NCI-H2029 treated with DMSO at 0.1 percent for 48 hours (cell line): ENCODE data around the gene ENPP6.

Source experiments
- DNase-seq: peaks from one replicate; lab custom pipeline; 2025; lab: John Stamatoyannopoulos, UW

ENPP6 gene

DNA sequence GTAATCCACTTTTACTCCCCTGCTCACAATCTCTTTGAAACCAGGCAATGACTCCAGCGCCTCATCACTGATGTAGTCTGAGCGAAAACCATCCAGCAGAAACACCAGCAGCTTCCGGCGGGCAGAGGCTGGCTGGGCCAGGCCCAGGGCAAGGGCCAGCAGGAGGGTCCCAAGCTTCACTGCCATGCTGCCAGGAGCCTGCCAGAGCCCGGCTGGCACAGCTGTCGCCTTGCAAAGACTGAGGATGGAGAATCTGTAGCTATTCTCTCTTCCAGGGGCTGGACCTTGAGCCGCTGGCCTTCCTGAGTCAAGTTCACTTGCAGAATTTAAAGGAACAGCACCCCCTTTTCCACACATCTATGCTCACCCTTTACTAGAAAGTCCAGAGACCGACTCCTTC, at the start of gene ENPP6:
ENPP6 (minus strand) TSS at position 240 of the 400 bp plus-strand sequence; CDS start at position 186, 54 bp downstream.
- DNase-seq: no peak

DNA sequence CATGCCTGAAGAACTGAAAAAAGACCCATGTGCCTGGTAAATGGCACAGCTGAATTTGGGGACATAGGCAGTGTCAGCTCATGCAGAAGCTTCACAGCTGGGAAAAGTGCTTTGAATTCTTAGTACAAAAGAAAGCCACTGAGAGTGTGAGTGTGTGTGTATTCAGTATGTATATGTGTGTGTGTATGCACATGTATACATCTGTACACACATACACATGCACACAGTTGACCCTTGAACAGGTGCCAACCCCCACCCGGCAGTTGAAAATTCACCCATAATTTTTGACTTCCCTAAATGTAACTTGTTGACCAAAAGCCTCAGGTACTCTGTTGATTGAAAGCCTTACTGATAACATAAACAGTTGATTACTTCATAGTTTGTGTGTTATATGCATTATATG, 49.5 kb upstream of the ENPP6 start:
- no peak for DNase-seq

DNA sequence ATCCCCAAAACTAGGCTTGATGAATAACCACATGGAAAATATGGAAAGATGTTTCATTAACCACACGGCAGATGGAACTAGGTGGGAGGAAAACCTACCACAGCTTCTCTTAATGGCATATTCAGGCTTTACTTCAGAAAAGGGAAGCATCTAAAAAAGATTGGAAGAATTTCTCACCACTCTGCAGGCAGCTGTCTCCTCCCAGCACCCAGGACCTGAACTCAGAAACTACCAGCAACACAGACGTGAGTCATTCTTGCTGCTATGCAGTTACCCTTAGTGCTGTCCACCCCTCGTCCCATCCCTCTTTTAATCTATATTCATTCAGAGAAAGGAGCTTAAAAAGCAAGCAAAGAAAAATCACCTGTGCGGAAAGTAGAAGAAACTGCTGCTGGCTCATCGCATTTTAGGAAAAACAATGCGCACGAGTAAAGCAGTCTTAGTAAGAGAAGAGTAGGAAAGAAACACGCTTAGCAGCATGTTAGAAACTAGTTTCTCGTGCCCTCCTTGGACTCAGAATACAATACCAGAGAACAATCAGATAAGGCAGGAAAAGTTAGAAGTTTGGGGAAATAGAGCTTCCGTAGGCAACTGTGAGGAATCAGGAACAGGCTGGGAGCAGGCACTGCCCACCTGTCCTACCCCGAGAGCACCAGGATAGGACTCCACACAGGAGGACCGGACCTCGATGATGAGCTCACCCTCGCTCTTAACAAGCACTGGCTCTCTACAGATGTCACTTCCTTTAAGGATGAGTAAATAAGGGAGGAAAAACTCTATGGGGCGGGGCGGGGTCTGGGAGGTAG, 48.1 kb upstream of the ENPP6 start:
- peak; percentile 48 for DNase-seq

DNA sequence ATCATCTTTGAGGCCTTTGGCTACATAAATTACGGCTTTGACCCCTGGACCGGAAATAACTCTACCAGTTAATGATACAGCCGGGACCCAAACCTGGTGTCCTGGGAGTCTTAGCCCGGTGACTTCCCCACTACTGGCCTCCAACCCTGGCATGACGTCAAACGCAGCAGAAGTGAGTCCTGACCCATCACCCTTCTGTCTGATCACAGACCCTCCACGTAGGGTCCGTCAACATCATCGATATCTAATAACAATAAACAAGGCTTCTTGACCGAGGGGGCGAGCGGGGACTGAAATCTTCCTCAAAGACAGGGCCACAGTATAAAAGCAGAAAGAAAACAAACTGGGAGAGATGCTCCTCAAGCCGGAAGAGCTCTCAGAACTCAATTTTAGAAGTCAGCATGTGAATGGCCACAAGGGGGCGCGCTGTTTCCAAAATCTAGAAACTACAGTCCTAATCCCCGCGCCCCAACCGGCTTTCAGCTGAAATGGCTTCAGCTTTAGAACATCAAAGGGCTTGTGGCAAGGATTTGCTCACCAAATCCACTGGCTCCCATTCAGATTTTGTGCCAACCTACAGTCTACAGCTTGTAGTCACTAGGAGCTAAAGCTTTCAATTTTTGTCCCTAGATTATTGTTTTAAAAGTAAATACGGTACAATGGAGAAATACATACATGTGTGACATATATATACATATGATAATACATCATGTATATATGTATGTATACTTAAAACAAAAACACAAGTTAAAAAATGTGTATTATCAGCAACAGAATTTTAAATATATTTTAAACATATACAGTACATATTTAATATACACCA, 46.4 kb upstream of the ENPP6 start:
- DNase-seq: peak; percentile 83

DNA sequence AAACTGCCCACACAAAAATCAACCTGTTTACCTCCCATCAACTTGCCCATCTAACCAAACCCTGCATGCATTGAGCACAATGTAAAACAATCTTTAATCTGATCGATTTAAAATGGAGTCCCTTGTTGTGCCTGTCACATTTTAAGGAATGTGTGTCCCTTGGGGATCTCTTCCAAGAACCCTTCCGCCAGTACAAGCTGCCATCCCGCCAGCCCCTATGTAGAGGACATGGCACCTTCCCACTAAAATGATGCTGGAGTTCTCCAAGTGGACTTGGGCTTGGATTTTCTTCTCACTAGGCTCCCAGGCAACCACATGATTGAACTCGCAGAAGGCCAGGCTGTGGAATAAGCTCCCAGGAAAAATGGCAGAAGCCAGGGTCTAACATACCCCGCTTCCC, 45.8 kb upstream of the ENPP6 start:
- no peak for DNase-seq

DNA sequence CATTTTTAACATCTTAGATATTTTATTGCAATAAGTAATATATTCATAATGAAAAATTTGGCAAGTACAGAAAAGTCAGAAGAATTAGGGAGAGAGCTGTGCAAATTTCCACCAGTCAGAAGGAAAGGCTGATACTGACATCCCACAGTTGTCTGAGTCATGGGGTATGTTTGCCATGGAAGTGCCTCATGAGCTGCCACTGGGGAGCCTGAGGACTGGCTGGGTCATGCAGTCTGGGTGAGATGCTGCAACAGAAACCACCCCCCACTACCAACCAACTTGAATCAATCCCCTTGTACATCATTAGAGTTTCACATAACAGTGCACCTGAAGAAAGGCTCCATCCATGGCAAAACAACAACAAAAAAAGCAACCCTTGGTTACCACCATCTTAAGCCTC, 45.2 kb upstream of the ENPP6 start:
- no peak for DNase-seq

DNA sequence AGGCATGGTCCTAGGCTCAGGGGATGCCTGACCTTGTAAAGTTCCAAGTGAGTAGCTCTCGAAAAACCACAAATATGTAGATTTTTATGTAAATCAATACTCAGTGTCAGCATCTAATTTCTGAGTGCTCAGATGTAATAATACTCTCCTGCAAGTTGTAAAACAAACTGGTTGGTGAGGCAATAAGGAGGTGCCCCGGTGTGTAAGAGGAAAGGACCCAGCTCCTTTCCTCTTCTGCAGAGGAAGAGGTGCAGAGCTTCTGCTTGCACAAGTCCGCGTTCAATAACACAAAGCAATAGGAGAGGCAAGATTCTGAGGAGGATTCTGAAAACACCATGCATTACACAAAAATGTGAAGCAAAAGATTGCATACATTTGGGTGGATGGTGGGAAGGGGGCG, 43.6 kb upstream of the ENPP6 start:
- no peak for DNase-seq

DNA sequence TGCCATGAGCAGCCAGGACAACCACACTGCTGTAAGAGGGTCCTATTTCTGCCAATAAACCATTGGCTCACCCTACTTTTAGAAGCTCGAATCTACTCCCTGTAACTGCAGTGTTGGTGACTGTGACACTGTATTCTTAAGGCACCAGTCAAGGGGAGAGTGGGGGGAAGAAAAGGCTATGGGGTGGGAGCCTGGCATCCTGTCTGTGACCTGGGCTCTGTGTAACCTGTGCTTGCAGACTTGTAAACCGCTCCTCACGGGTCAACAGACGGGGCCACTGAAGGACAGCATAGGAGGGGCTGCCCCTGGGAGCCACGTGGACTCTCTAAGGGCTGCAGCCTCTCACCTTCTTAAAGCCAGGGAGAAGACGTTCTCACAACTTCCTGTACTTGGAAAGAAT, 42.2 kb upstream of the ENPP6 start:
- DNase-seq: no peak

DNA sequence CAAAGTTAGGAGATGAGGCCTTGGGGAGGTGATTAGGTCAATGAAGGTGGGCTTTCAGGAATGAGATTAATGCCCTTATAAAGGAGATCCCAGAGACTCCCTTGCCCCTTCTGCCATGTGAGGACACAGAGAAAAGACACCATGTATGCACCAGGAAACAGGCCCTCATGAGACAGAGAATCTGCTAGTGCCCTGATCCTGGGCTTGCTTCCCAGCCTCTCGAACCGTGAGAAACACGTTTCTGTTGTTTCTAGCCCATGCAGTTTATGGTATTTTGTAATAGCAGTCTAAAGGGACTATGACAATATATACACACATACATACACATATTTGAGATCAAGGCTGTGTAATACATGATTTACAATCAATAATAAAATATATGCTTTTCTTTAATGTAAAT, 41.4 kb upstream of the ENPP6 start:
- no peak for DNase-seq

DNA sequence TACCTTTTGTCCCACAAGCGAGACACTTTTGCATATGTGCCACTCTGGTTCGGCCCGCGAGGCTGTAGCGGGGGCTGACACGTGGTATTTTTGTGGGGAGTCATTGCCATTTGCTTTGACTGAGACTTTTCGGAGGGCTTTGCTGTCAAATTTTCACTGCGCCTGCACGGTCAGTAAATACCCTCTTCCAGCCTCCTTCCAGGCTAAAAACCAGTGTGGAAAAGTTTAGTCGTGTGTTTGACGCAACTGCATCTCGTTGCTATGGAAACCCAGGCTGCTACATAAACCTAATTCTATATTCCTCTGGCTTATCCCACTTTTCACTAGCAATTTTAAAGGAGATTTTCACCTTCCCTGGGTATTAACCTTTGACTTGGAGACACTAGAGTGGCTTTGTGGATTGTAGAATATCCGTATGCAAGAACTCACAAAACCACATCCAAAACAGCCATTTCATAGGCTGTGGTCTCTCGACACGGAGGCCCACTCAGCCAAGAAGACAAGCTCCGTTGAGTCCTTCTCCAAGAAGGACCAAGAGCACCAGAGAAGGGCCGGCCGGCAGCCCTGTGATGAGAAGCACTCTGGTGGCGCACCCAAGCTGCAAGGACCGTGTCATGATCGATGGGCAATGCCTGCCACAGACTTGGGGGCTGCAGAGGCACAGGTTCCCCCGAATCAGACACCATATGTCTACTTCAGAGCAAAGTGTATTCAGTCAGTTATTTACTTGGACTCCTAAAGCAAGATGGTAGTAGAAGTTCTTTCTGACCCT, 38.4 kb upstream of the ENPP6 start:
- no peak for DNase-seq

DNA sequence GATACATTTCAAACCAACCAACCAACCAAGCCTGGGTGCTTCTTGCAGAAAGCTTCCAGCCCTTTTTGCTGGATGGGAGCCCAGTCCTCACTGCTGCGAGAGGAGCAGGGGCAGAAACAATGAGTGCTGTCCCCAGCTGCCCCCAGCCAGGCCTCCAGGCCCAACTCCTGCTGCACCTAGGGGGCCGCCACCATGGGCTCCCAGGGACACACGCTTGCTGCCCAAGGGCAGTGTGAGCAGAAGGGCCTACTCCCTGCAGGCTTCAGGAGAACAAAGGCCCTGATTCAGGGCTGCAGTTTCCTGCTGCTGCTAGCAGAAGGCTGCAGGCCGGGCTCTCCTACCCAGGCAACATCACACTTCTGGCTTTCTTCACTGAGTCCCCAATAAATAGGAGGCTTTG, 37.7 kb upstream of the ENPP6 start:
- DNase-seq: no peak

DNA sequence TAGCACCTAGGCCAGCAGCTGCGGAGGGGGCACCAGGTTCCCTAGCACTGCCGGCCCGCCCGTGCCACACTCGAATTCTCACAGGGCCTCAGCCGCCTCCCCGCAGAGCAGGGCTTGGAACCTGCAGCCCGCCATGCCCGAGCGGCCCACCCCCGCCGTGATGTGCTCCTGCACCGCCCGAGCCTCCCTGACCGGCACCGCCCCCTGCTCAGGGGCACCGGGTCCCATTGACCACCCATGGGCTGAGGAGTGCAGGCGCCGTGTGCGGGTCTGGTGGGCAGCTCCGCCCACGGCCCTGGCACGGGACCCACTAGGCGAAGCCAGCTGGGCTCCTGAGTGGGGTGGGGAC, 35.4 kb upstream of the ENPP6 start:
- DNase-seq: no peak

DNA sequence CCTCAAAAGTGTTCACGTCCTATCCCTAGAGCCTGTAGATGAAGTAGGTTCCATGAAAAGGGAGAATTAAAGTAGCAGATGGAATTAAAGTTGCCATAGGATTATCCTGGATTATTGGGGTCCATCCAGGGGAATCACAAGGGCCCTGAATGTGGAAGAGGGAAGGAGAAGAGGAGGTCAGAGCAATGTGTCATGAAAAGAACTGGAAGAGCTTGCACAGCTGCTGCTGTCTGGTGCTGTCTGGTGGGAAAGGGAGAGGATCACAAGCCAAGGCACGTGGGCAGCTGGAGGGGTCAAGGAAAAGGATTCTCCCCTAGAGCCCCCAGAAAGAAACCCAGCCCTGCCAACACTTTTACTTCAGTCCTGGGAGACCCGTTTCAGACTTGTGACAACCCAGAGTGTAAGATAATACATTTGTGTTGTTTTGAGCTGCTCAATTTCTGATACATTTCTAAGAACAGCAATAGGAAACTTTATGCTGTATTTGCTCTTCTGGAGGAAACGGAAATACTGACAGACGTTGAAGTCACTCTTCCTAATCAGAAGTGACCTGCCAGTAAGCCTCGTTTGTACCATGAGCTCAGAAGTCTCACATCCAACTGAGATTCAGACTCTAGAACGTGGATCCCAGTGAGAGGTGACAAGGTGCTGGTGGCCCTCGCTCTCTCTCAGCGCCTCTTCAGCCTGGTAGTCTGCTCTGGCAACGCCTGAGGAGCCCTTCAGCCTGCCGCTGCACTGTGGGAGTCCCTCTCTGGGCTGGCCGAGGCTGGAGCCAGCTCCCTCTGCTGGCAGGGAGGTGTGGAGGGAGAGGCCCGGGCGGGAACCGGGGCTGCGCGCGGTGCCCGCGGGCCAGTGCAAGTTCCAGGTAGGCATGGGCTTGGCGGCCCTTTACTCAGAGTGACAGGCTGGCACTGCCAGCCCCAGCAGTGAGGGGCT, 34.7 kb upstream of the ENPP6 start:
- DNase-seq: no peak

DNA sequence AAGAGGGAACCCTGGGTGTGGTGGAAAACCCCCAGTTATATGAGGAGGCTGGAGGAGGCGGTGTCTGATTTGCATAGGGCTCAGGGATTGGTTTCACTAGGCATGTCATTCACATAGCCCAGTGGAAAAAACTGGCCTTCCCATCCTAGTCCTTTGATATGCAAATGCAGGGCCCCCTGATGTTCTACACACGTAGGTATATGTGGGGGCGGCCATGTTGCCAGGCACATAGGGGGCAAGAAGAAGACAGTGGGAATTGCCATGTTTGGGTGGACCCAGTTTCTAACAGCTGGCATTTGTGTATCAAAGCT, 34.0 kb upstream of the ENPP6 start:
- no peak for DNase-seq

DNA sequence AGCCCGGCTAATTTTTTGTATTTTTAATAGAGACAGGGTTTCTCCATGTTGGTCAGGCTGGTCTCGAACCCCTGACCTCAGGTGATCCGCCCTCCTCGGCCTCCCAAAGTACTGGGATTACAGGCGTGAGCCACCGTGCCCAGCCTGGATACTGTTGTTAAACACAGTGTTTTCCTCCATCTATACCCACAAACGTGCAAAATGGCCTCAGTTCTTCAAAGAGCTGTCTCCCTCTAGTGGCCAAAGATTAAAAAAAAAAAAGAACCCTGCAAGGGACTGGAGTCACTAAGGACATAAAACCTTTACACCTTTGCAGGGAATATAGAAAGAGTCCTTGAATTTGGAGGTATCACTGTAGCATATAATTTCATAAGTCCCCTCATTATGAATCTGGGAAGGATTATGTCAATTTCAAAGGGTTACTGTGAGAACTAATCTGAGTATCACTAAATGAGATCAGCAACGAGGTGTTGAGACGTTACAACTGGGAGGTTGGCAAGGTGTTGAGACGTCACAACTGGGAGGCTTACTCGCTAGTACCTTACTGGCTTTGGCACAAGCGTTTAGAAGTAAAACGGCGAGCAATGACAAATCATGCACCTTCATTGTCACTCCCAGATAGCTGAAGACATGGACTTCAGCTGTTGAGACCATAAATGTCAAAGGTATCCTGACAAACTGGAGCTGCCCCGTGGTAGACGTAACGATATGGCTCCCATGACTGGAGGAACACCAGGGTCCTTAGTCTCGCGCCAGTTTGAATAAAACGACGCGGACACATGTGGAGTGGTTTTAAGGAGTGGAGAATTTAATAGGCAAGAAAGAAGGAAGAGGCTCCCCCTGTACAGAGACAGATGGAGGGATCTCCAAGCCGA, 33.4 kb upstream of the ENPP6 start:
- DNase-seq: peak; percentile 11

DNA sequence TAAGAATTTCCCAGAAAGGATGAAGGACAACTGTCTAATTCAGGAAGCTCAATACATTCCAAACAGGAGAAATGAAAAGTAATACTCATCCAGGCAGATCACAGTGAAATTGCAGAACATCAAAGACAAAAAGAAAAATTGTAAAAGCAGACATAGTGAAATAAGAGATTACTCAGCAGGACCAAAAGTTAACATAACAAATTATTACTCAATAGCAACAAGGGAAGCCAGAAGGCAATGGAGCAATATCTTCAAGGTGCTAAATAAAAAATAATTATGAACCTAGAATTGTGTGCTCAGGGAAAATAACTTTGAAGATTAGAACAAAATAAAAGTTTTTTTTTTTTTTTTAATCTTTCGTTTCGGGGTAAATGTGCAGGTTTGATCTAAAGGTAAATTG, 30.5 kb upstream of the ENPP6 start:
- no peak for DNase-seq

DNA sequence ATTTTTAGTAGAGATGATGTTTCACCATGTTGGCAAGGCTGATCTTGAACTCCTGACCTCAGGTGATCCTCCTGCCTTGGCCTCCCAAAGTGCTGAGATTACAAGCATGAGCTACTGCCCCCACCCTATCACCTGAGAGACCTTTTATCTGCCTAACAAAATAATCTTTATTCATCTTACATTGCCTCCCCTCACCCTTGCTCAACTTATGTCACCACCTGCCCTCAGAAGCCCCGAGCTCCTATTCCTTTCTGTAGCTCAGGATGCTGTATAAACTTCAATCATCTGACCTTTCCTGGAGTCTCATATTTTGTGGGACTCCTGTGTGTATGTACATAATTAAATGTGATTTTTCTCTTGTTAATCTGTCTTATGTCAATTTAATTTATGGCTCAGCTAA, 29.7 kb upstream of the ENPP6 start:
- DNase-seq: no peak

DNA sequence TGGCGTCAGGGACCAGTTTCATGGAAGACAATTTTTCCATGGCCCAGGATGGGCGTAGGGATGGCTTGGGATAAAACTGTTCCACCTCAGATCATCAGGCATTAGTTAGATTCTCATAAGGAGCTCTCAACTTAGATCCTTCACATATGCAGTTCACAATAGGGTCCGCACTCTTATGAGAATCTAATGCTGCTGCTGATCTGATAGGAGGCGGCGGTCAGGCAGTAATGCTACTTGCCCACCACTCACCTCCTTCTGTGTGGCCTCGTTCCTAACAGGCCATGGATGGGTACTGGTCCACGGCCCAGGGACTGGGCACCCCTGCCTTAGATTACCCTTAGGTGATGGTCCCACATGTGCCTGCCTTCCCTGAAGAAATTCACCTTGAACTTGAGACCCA, 28.8 kb upstream of the ENPP6 start:
- DNase-seq: no peak

DNA sequence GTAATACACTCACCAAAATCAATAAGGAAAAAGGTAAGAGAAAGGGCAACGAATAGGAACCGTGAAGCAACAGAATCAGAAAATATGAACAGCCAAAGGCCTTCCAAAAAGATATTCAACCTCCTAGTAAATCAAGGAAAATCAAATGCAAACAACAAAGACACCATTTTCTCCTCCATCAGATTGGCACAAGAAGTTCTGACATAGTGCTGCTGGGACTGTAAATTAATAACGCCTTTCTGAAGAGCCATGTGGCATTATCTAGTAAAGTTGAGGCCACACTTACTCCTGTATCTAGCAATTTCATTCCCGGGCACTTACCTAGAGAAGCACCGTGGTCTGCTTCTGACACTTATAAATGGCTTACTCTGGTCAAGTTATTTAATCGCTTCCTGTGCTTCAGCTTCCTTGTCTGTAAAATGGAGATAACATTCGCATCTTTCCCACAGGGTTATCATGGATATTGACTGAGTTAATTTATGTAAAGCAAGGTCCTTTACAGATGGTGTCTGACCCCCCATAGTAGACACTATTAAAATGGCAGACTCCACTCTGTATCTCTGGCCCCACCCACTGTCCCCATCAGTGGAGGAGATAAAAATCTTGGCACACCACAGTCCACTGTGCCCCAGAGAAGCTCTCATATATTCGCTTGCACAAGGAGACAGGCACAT, 20.5 kb upstream of the ENPP6 start:
- DNase-seq: no peak

DNA sequence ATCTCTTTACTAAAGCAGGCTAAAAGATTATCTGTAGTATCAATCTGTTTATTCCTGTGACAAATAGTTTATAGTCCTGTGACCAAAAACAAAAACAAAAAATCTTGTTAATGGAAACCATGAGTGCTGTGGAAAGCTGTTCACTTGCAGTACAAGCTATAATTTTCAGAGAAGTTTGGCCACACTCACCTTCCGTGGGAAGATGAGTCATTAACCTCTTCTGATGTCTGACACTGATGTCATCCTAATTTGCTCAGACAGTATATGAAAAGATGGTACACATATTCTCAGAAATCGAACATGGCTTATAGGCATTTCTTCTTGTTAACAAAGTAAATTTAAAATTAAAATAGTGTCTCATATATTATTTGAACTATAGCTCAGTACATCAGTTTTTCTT, 19.9 kb upstream of the ENPP6 start:
- no peak for DNase-seq
